Measurements from ENCODE around the gene SSTR4.

DNA sequence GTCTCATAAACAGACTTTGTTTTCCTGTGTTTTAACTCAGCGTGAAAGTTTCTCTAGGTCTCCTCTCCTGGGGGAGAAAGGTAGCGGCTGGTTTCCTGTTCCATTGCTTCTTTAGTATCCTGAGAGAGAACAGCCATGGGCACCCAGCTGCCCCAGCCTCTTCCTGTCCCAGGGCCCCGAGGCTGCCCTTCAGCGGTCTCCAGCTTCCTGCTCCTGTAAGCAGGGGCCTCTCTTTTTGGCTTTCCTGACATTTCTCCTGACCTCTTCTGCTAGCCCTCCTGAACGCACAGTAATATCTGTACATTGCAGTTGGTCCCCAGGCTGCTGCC, 2.4 kb upstream of the SSTR4 start:
- TF ChIP-seq, protein P1, sequence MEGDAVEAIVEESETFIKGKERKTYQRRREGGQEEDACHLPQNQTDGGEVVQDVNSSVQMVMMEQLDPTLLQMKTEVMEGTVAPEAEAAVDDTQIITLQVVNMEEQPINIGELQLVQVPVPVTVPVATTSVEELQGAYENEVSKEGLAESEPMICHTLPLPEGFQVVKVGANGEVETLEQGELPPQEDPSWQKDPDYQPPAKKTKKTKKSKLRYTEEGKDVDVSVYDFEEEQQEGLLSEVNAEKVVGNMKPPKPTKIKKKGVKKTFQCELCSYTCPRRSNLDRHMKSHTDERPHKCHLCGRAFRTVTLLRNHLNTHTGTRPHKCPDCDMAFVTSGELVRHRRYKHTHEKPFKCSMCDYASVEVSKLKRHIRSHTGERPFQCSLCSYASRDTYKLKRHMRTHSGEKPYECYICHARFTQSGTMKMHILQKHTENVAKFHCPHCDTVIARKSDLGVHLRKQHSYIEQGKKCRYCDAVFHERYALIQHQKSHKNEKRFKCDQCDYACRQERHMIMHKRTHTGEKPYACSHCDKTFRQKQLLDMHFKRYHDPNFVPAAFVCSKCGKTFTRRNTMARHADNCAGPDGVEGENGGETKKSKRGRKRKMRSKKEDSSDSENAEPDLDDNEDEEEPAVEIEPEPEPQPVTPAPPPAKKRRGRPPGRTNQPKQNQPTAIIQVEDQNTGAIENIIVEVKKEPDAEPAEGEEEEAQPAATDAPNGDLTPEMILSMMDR (IDR thresholded peaks at IDR 0.05; ENCODE audit: extremely low read depth in 1 of 2, insufficient read depth in 1 of 2, low read depth in 1 of 2, low read length in 2 of 2), result no peak
- TF ChIP-seq MYC (IDR thresholded peaks at IDR 0.05; ENCODE audit: low read depth, low read length), result no peak
- no peak for TF ChIP-seq POLR2AphosphoS5 (IDR thresholded peaks at IDR 0.05; ENCODE audit: insufficient read depth, low read depth, low read length)
- no peak for TF ChIP-seq EZH2 (IDR thresholded peaks at IDR 0.05; ENCODE audit: borderline replicate concordance, low read depth, low read length, severe bottlenecking)
- TF ChIP-seq, protein P2, sequence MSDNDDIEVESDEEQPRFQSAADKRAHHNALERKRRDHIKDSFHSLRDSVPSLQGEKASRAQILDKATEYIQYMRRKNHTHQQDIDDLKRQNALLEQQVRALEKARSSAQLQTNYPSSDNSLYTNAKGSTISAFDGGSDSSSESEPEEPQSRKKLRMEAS (IDR thresholded peaks at IDR 0.05; ENCODE audit: insufficient read depth, insufficient read length), result no peak
- TF ChIP-seq POLR2A (IDR thresholded peaks at IDR 0.05; ENCODE audit: low read depth, low read length), result no peak
